Measurements from ENCODE around the gene EPB41L2.

Gene EPB41L2

DNA sequence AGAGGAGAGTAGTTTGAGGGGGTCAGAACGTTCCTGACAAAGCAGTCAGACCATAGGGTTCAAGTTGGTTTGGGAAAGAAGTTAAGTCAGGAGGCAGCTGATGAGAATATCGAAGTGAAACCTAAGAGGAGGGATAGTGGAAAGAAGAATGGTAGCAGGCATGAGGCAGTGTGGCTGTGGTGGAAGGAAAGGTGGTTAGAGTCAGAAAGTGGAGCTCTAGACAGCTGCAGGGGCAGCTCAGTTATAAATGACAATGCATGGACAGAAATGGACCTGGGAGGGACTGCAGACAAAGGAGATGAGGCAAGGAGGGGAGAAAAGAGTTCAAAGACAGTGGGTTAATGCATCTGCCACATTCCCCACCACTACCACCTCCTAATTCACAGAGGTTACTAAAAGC is 169.3 kb downstream of the EPB41L2 start:
- TF ChIP-seq TAF1 (IDR thresholded peaks at IDR 0.05; ENCODE audit: borderline replicate concordance, insufficient read depth, low read length) (no peak), SIN3A (IDR thresholded peaks at IDR 0.05; ENCODE audit: borderline replicate concordance, insufficient read depth, low read length) (no peak), POLR2AphosphoS5 (IDR thresholded peaks at IDR 0.05; ENCODE audit: low read depth, low read length) (no peak), FOXP2 (optimal IDR thresholded peaks at IDR 0.05; ENCODE audit: borderline replicate concordance, extremely low read depth, extremely low read length, insufficient read depth) (no peak)
- TF ChIP-seq, protein P1, sequence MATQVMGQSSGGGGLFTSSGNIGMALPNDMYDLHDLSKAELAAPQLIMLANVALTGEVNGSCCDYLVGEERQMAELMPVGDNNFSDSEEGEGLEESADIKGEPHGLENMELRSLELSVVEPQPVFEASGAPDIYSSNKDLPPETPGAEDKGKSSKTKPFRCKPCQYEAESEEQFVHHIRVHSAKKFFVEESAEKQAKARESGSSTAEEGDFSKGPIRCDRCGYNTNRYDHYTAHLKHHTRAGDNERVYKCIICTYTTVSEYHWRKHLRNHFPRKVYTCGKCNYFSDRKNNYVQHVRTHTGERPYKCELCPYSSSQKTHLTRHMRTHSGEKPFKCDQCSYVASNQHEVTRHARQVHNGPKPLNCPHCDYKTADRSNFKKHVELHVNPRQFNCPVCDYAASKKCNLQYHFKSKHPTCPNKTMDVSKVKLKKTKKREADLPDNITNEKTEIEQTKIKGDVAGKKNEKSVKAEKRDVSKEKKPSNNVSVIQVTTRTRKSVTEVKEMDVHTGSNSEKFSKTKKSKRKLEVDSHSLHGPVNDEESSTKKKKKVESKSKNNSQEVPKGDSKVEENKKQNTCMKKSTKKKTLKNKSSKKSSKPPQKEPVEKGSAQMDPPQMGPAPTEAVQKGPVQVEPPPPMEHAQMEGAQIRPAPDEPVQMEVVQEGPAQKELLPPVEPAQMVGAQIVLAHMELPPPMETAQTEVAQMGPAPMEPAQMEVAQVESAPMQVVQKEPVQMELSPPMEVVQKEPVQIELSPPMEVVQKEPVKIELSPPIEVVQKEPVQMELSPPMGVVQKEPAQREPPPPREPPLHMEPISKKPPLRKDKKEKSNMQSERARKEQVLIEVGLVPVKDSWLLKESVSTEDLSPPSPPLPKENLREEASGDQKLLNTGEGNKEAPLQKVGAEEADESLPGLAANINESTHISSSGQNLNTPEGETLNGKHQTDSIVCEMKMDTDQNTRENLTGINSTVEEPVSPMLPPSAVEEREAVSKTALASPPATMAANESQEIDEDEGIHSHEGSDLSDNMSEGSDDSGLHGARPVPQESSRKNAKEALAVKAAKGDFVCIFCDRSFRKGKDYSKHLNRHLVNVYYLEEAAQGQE (IDR thresholded peaks at IDR 0.05; ENCODE audit: insufficient read depth in 1 of 2, low read depth in 2 of 2, low read length in 2 of 2), result no peak

DNA sequence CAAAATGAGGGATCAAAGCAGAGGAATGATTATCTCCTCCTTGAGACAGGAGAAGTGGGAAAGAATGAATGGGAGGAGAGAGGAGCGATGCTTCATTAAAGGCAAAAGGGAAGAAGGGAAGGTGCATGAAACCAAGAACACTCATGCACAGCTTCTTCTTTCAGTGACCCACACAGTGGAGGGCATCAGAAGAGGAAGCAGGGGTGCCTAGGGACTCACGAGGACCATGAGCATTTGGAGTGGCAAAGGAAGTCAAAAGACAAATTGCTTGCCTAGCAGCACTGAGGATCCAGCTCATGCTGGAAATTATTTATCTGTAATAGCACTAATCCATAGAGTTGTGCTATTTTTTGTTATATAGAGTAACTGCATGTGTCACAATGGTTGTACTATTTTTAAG is 169.8 kb downstream of the EPB41L2 start:
- TF ChIP-seq FOXP2 (optimal IDR thresholded peaks at IDR 0.05; ENCODE audit: borderline replicate concordance, extremely low read depth, extremely low read length, insufficient read depth), result no peak
- TF ChIP-seq, protein P1 (IDR thresholded peaks at IDR 0.05; ENCODE audit: insufficient read depth in 1 of 2, low read depth in 2 of 2, low read length in 2 of 2), result no peak
- TF ChIP-seq TAF1 (IDR thresholded peaks at IDR 0.05; ENCODE audit: borderline replicate concordance, insufficient read depth, low read length), result no peak
- TF ChIP-seq POLR2AphosphoS5 (IDR thresholded peaks at IDR 0.05; ENCODE audit: low read depth, low read length), result no peak
- no peak for TF ChIP-seq SIN3A (IDR thresholded peaks at IDR 0.05; ENCODE audit: borderline replicate concordance, insufficient read depth, low read length)

DNA sequence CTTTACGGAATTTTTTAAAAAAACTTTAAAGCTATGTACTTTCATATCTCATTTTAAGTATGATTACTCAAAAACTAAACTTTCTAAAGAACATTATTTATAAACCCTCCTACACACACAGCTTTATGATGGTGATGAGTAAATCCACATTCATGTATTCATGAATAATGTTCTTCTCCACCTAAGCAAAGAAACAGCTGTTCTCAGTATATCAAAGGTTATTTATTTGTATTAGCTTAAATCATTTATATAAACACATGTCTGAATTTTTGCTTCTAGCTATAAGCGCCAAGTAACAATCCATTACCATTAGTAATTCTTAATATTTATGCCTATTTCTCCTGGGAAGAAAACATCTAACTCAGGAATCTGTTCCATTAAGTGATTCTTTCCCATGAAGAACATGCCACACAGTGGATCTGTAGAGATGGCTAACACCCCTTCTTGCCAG is 172.5 kb downstream of the EPB41L2 start:
- TF ChIP-seq FOXP2 (optimal IDR thresholded peaks at IDR 0.05; ENCODE audit: borderline replicate concordance, extremely low read depth, extremely low read length, insufficient read depth), result no peak
- no peak for TF ChIP-seq POLR2AphosphoS5 (IDR thresholded peaks at IDR 0.05; ENCODE audit: low read depth, low read length)
- no peak for TF ChIP-seq SIN3A (IDR thresholded peaks at IDR 0.05; ENCODE audit: borderline replicate concordance, insufficient read depth, low read length)
- TF ChIP-seq TAF1 (IDR thresholded peaks at IDR 0.05; ENCODE audit: borderline replicate concordance, insufficient read depth, low read length), result no peak
- TF ChIP-seq, protein P1 (IDR thresholded peaks at IDR 0.05; ENCODE audit: insufficient read depth in 1 of 2, low read depth in 2 of 2, low read length in 2 of 2), result no peak

DNA sequence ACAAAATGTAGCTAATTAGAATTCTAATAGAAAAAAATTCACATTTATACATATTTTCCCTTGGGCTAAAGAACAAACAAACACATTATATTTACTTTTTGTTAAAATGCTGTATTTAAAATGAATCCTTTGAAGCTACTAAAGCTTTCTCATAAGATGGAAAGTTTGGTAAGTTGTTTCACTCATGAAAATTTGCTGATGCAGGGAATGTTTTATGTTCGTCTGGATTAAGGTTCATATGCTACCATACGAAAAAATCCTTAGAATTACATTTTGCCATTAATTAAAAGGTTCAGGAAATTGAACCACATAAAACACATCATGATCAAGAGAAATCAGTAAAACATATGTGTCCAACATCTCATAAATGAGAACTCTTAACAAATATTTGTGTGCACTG is 173.6 kb downstream of the EPB41L2 start:
- TF ChIP-seq POLR2AphosphoS5 (IDR thresholded peaks at IDR 0.05; ENCODE audit: low read depth, low read length) (no peak), FOXP2 (optimal IDR thresholded peaks at IDR 0.05; ENCODE audit: borderline replicate concordance, extremely low read depth, extremely low read length, insufficient read depth) (no peak), TAF1 (IDR thresholded peaks at IDR 0.05; ENCODE audit: borderline replicate concordance, insufficient read depth, low read length) (no peak)
- TF ChIP-seq, protein P1 (IDR thresholded peaks at IDR 0.05; ENCODE audit: insufficient read depth in 1 of 2, low read depth in 2 of 2, low read length in 2 of 2), result no peak

DNA sequence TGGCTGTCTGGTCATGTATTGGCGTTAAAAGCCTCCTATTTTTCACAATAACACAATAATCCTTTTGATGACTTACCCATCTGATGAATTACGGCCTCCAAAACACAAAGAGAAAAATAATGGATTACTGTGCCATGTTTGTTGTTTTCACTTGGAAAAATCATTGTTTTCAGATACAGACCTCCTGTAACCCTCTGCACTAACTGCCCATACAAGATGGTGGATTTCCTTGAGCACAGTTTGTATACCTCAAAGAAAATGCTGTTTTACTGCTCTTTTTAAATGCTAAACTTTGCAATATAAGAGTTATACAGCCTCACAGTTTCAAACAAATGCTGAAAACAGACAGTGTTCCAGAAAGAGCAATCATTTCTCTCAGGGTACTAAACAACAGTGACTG is 174.8 kb downstream of the EPB41L2 start:
- TF ChIP-seq, protein P1 (IDR thresholded peaks at IDR 0.05; ENCODE audit: insufficient read depth in 1 of 2, low read depth in 2 of 2, low read length in 2 of 2), result no peak
- TF ChIP-seq POLR2AphosphoS5 (IDR thresholded peaks at IDR 0.05; ENCODE audit: low read depth, low read length), result no peak
- no peak for TF ChIP-seq FOXP2 (optimal IDR thresholded peaks at IDR 0.05; ENCODE audit: borderline replicate concordance, extremely low read depth, extremely low read length, insufficient read depth)
- TF ChIP-seq TAF1 (IDR thresholded peaks at IDR 0.05; ENCODE audit: borderline replicate concordance, insufficient read depth, low read length), result no peak
- no peak for TF ChIP-seq SIN3A (IDR thresholded peaks at IDR 0.05; ENCODE audit: borderline replicate concordance, insufficient read depth, low read length)
